Kasumi-1 (cell line): ENCODE measurements around the gene EMX2.
"Not testable (repeated sequence)": the region's sequence is repeated elsewhere in the genome, so short reads cannot be mapped to it uniquely, and the experiment has no call there.

Experiments
- DNase-seq, 2 experiments: peaks; one replicate each; lab custom pipeline; 2025; lab: John Stamatoyannopoulos, UW

Gene EMX2

DNA sequence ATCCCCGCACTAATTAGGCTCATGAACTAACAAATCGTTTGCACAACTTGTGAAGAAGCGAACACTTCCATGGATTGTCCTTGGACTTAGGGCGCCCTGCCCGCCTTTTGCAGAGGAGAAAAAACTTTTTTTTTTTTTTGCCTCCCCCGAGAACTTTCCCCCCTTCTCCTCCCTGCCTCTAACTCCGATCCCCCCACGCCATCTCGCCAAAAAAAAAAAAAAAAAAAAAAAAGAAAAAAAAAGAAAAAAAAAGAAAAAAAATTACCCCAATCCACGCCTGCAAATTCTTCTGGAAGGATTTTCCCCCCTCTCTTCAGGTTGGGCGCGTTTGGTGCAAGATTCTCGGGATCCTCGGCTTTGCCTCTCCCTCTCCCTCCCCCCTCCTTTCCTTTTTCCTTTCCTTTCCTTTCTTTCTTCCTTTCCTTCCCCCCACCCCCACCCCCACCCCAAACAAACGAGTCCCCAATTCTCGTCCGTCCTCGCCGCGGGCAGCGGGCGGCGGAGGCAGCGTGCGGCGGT is at the start of gene EMX2:
EMX2 (plus strand) TSS at position 41 of the 519 bp plus-strand sequence. CDS start 522 bp downstream, outside the sequence.
- DNase-seq = no peak

DNA sequence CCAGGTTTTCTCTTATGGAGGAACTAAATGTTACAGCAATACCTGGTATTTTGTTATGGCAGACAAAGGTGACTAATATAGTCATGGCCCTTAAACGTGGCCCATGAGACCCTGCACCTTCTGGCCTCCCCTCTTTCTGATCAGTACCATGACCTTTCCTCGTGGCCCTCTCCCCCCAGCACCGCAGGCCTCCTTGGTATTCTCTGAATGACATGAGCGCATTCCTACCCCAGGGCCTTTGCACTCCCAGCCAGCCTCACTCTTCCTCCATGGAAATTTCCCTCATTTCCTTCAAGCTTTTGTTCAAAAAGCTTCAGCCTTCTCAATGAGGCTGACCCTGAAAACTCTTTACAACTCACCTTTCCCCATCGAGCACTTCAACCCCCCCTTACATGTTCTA is 46.5 kb upstream of the EMX2 start:
- DNase-seq = no peak

DNA sequence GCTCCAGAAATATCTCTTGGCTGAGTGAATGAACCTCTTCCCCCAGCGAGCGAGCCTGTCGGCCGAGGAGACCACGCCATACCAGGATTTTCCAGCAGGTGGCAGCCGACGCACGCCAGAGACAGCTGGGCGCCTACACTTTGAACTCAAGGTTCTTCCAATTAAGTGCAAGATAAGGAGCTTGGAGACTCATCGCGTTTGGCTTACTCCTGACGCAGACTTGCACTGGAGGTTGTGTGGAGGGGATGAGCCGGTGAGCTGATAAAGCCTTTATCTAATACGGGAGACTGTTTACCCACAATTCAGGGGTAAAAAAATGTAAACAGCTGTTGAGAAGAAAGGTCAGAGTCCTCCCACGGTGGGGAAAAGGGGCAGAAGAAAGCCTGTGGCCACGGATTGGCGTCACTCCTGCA is 45.9 kb upstream of the EMX2 start:
- DNase-seq = peak; percentile 89 to 90

DNA sequence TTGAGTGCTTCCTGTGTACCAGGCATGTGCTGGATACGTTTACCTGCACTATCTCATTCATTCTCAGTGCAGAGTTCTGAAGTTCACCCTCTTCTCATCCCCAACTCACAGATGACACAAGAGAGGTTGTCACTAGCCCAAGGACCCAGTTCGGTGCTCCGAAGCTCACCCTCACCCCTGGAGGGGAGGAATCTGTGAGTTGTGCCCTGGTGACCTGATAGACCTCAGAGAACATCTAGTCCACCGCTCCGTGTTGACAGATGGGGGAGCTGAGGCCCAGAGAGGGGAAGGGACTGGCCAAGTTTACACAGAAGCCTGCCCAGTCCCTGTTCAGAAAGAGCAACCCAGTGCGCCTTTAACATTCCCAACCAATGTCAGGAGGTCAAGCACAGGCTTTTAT is 44.8 kb upstream of the EMX2 start:
- no peak for DNase-seq

DNA sequence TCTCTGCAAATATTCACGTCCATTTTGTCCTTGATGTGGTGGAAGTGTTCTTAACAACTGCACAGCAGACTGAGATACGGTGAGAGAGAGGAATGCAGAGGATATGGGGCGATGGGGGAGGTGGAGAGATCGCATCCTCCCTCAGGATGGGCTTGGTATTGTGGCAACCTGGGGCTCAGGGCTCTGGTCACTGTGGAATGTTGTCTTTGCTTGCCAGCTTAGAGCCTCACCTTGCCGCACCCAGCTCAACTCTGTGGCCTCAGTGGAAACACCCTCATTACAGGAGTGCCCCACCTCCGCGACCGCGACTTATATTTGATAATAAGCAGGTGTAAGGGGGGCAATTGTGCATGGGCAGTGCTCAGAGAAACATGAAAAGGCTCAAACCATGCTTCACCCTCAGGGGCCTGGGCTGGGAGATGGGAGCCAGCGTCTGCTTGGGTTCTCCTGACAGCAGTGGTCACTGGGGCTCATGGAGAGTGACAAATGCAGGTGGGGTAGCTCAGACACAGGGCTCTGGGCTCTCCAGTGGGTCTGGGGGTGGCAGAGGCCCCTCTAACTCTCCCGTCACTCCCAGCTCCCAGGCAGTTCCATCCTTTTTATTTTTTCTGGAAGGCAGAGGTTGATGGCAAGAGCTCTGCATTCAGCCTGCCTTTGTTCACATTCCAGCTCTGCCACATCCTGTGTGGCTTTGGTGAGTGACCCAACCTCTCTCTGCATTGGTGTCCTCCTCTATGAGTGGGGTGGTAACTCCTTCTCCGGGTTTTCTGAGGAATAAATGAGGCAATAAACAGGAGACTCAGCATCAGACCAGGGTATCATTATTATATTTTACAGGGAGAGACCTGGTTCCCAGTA is 43.1 kb upstream of the EMX2 start:
- no peak for DNase-seq

DNA sequence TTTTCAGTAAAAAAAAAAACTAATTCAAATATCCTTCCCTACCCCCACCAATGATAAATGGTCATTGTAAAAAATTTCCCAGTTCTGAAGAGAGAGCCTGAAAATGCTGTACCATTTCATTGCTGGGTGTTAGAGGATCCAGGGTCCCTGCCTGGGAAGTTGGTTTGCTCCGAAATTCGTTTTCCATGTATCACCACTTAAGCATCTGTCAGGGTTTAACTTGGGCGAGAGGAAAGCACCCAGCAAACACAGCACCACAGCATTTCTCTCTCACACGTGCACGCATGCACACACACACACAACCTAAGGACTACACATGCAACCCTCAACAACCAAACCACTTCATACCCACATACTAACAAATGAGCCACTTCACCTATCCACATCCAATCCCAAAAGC is 42.1 kb upstream of the EMX2 start:
- DNase-seq = no peak

DNA sequence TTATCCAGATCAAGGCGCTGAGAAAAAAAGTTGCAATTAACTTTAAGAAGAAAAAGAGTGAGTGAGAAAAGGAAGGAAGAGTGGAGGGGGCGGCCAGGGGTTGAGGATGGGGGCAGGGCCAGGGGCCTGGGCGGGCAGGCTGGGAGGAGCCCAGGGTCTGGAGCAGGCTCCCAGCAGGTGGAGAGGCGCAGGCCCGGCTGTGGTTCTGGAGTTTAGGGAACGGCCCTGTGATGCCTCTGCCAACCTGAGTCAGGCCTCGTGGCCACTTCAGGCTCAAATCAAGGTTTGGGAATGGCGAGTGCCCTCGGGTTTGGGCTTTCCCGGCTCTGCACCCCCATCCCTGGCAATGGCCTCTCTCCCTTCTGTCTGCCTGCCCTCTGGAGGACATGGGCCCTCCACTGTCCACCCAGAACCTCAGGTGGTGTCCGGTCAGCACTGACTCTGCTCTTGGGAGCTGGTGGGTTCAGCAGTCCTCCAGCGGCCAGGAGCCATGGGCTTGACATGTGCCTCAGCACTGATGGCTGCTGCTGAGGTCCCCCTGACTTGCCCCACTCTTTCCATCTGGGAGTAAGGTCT is 41.0 kb upstream of the EMX2 start:
- DNase-seq = no peak

DNA sequence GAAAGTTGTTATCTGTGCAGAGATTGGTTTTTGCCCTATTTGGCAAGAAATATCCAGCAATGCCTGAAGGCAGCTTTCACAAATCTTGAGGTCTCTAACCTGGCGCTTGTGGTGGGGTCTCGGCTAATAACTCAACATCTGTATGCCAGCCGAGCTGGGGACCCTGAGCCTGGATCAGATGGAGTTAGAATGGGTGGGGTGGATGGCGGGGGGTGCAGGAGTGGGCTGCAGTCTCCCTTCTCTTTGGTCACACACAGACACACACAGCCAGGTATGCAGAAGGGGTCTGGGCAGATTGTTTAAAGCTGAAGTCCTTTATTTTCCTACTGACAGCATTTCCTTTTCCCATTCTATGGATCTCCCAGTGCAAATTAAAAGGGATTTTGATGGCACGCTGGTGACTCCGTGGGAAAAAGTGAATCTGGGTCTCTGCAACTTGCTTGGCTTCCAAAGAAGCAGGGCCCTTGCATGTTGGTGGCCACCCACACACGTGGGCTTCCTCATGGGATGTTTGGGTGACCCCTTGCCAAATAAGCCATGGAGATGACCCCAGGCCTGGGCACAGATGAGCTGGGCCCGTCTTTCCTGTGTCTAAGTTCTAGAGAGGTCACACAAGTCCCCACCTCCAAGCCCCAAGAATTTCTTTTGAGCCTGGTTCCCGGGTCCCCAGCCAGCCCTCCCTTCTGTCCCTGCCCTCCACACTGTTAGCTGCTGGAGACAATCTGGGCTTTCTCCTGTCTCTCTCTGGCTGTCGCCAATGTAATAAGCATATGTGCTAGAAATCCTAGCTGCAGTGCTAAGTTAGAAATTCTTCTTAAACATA is 39.9 kb upstream of the EMX2 start:
- DNase-seq = no peak

DNA sequence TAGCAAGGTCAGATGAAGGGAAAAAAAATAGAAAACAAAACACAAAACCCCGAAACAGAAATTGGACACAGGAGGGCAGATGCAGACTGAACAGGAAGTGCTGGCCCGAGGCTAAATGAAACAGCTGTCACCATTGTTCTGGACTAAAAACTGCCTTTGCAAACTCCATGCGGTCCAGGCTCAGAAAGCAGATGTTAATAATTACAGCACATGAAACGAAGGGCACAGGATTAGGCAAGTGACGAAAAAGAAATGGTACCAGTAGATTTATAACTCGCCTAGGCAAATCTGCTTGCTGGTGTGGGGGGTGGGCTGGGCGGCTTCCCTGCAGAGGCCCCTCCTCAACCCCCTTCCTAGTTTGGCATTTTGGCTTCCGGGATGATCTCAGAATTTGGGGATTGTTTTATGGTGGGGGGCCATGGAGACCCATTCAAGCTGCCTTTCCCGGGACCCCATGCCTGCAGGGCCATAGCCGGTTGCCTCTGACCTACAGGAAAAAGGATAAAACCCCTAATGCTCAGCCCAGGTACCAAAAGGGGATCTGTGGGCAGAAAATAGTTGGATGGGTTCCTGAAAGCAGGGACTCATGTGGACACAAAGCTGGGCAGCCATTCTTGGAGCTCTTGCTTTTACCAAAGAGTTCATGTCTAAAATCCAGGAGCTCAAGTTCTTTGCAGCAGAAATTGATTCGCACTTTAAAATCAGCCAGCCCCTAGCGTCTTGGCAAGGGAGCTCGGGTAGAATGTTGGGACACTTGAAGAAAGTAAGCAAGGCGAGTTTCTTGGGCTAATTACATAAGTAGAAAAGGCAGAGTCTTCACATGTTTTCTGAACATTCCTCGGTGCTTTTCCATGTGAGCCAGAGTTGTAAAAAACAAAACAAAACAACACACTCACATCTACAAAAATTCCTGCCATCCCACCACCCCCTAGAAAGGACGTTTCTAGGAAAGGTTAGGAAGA is 39.0 kb upstream of the EMX2 start:
- DNase-seq = no peak

DNA sequence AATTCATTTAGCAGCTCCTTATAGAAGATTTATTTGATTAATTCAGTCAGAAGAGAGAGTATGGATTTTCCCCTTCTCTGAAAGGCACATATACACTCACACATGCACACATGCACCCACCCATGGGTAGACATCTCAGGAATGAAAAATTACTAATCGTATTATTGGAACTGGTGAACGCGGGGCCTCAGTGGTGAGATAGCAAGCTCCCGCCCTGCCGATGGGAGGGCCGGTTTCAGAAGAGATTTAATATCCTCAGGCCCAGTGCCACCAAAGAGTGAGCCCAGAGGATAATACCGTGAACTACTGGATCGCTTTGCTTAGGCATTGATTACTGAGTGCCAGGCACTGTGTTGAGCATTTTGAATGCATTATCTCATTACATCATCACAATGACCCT is 38.0 kb upstream of the EMX2 start:
- DNase-seq = no peak

DNA sequence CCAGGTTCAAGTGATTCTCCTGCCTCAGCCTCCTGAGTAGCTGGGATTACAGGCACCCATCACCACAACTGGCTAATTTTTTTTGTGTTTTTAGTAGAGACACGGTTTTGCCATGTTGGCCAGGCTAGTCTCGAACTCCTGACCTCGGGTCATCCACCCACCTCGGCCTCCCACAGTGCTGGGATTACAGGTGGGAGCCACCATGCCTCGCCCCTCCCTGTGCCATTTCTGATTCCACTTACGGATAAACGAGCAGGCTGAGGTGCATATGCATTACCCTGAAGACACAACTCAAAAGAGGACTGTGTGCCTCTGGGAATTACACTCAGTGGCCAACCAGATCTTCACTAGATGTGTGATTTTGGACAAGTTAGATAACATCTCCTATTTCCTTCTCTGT is 35.5 kb upstream of the EMX2 start:
- not testable (repeated sequence) for DNase-seq

DNA sequence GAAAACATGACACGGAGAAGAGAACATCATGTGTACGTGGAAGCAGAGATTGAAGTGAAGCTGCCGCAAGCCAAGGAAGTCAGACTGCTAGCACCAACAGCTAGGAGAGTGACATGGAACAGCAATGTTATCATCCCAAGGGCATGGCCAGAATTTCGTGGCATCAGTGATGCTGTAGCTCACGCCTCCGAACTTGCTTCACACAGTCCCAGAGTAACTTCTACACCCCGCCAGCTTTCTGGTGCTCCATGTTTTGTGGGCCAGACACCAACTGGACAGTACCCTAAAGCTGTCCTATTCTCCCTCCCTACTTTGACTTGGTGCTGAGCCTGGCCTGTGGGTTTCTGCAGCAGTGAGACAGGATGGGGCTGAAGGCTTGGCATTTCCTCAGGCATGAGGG is 33.0 kb upstream of the EMX2 start:
- DNase-seq = no peak

DNA sequence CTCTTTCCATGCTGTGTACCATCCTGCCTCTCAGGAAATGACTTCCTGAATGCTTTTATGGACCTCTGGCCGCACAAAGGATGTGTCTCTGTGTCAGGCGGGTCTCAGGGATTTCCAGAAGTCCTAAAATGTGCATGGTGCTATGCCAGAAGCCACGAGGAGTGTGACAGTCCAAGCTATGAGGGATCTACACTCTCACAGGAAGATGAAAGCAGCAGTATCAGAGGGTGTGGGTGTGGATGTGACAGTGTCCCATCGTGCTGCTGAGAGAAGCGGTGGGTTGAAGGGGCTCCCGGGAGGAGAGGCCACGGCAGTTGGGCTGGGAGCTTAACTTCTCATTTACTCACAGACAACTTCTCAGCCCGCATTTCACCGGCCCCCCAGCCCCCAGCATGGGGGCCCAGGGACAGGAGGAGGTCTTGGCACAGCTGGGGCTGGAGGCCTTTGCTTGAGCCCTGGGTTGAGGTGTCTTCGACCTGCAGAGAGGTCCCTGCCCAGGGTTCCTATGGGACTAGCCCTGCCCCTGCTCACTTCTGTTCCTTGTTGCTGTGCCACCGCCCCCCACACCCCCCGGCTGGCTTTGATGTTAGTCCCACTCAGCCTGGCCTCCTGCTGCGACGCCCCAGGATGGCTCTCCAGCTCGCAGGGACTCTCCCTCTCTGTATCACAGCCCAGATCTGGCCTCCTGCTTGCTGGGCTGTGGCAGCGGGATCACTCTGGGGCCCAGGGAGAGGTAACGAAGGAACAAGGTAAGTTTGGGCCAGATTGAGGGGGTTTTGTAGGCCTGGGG is 30.8 kb upstream of the EMX2 start:
- DNase-seq = no peak

DNA sequence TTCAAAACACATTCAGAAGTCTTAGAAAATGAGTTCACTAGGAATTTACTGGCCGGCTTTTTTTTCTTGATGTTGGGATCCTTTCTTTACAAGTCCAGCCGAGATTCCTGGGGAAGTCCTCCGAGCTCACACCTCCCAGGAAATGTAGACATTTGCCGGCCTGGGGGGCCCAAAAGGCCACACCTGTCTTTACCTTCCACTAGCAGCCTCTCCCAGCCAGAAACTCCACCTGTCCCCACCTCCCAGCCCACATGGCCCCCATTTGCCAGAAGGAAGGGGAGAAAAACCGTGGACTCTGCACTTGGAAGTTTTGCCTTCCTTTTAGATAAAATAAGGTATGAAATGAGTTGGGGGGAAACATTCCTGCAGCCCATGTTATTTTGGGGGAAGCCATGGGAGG is 27.6 kb upstream of the EMX2 start:
- DNase-seq = no peak

DNA sequence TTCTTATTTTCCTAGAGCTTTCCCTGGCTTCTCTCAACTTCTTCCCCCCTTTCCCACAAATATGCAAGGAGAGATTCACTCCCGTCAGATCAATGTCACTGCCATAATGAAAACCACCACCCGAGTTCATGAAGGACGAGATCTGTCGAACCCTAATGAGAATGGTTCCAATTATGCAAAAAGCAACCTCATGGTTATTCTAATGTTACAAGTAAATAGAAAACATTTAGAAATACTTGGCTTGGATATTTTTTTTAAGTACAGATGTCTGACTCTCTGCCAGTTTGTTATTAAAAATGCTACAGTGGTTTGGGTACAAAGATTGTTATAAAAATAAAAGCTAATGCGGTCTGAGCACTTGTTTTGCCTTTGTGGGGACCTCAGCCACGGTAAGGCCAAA is 25.9 kb upstream of the EMX2 start:
- no peak for DNase-seq

DNA sequence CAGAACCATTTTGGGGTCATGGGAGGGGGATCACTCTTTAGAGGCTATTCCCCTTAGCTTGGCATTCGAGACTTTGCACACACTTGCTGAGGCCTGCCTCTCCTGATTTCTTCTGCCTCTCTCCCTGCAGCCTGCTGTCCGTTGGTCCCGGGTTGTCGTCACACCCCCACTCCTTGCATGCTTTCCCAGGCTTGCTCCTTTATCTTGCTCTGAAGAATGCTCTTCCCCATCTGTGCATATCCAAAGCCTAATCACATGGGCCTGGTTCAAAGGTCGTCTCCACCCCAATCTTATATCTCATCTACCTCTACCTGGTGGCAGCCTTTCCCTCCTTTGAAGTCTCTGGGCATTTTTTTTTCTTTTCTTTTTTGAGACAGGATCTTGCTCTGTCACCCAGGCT is 24.3 kb upstream of the EMX2 start:
- no peak for DNase-seq

DNA sequence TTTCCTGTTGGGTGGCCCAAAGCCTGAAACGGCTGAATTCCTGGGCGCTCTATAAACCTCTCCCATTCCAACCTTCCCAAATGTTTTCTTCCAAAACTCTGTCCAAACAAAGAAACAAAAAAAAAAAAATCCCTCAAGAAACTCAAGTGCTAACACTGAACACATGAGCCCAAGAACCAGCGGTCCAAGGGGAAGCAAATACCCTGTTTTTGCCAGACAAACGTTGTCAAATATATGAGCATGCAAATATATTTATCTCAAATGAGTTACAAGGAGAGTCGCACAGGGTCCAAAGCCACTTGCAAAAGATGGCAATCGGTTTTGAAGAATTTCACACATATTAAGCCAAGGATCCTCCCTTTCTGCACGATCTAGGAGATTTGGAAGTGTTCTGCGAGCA is 23.3 kb upstream of the EMX2 start:
- no peak for DNase-seq

DNA sequence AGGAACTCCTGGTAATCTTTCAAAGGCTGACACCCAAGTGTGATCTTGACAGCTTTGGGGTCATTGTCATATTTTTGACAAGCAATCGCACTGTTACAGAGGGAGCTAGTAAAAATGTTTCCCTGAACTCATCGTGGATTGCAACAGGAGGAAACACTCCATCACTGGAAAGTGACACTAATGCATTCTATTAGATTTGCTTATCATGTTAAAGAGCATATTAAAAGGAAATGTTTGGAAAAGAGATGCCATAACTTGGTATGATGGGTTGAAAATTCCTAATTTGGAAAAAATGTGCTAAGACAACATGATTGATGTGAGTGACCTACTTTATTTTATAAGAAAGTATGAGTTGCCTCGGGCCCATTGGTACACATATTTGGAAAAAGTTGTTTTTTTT is 22.7 kb upstream of the EMX2 start:
- no peak for DNase-seq

DNA sequence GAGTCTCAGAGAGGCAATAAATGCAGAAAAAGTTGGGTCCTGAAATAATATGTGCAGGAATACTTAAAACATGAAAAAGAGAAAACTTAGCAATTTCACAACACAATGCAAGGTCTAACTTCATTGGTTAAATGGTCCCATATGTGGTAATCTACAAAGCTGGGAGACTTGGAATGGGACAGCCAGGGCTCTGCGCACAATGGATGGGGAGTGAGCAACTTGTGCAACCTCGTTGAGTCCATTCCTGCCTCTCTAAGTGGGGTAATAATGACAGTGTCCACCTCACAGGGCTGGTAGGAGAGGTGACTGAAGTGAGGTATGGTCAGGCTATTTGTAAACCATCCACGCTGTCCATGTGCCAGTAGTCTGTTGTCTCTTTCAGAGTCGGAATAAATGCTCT is 11.8 kb upstream of the EMX2 start:
- DNase-seq = no peak

DNA sequence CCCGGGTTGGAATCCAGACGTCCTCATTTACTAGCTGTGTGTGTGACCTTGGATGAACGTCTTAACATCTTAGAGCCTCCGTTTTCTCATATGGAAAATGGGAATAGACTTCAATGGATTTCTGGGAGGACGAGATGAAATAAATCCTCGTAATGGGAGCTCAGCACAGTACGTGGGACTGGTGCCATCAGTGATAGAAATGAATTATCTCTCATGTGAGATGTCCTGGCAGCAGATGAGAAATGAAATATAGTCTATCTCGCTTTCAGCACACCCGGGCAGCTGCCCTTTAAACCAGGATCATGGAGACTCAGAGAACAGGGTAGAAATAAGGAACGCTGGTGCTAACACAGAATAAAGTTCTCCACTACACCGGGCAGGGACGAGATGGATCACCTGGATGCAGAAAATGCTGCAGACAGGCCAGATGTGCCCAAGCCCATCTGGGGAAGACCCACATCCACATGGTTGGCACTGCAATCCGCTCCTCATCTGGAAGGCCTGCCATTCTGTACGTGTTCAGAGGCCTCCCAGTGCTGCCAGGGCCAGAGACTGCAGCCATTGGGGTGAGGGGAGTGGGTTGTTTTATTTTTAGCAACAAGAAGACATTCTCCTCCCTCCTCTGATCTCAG is 11.1 kb upstream of the EMX2 start:
- no peak for DNase-seq
